HG02884 (cell line): ENCODE measurements around the gene SMARCD2.
"Not testable (repeated sequence)": the region's sequence is repeated elsewhere in the genome, so short reads cannot be mapped to it uniquely, and the experiment has no call there.

Experiments
- ATAC-seq: cut with Tn5 transposase; IDR thresholded peaks from one replicate; pipeline ENCODE4 v1.9.1; 2021; ENCODE audit warnings: mild to moderate bottlenecking, moderate library complexity; ENCODE audit not compliant: unreplicated experiment

The SMARCD2 gene

DNA sequence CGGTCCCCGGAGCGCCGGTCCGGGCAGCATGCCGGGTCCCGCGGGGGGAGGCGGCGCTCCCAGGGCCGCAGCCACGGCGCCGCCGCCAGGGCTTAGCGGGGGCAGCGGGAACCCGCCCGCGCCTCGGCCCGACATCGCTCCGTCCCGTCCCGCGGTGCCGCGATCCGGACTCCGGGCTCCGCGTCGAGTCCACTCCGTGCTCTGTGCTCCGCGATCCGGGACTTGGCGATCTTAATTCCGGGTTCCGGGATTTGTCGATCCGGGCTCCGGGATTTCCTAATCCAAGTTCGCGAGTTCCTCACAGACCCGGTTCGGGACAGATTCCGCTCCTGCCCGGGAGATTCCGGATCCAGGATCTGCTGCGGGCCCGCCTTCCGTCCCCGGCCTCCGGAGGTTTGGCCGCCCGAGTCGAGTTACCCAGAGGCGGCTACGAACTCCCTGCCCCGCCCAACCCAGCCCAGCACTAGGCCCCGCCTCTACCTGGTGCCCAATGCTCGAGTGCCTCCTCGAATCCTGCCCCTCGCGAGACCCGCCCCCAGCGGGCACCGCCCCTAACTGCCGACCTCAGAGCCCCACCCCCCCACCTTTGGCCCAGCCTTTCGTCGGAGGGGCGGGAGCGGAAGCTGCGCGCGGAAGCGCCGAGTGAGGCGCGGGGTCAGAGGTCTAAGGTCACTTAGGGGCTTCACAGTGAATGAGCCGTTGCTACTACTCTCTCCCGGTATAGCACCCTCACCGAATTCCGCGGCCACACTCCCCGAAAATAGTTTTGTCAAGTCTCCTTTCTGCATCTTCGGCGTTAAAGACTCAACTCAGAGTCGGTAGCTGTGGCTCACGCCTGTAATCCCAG lies at the start of gene SMARCD2:
Gene SMARCD2 (minus strand): TSS at position 146 of the 847 bp plus-strand sequence. CDS start 11 bp downstream, at position 135.
- ATAC-seq, result peak; percentile 72

DNA sequence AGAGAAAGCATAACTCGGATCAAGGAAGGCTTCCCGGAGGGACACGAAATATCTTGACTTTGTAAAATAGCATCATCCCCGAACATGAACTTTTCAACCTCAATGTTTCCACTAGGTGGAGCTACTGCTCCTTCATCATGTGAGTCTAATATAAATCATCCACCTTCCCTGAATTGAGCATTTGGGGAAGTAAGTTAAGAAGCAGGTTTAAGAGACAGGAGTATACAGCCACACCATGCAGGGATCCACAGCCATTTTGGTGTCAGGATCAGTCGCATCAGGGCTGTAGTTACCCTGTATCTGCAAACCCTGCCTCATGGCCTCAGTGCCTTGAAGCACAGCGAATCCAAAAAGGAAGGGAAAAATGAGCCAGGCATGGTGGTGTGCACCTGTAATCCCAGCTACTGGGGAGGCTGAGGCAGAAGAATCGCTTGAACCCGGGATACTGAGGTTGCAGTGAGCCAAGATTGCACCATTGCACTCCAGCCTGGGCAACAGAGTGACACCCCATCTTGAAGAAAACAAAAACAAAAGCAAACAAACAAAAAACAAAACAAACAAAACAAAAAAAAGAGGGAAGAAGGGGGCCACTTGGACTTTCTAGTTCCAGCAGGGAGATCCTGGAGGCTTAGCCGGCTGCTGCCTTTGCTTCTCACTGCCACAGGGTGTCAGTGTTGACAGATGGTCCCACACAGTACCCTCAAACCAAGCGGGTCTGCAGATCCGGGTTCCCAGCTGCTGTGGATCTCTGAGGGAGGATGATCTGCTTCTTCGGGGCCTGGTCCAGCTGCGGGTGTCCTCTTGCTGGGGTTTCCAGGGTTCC lies 46.8 kb upstream of the SMARCD2 start:
- not testable (repeated sequence) for ATAC-seq

DNA sequence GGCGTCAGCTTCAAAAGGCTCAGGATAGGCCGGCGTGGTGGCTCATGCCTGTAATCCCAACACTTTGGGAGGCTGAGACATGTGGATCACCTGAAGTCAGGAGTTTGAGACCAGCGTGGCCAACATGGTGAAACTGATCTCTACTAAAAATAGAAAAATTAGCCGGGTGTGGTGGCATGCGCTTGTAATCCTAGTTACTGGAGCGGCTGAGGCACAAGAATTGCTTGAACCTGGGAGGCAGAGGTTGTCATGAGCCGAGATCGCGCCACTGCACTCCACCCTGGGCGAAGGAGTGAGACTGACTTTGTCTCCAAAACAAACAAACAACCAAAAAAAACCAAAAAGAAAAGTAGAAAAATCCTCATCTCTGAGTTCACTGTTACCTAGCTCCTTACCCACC lies 42.6 kb upstream of the SMARCD2 start:
- not testable (repeated sequence) for ATAC-seq

DNA sequence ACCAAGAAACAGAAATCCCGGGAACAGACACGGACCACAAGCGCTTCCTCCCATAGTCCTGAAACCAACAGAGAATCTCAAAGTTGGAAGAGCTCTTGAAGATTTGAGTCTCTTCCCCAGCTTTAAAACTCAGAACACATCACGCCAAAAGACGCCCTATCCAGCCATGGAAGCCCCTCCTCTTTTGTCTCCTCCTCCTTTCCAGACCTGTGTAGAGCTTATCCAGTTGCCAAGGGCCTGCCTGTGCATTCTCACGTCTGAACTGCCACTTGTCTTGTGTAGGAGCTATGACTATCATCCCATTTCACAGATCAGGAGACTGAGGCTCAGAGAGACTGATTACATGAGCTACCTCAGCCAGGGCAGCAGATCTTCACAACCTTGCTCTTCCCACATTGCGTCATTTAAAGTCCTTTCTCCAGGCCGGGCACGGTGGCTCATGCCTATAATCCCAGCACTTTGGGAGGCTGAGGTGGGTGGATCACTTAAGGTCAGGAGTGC lies 40.2 kb upstream of the SMARCD2 start:
- not testable (repeated sequence) for ATAC-seq

DNA sequence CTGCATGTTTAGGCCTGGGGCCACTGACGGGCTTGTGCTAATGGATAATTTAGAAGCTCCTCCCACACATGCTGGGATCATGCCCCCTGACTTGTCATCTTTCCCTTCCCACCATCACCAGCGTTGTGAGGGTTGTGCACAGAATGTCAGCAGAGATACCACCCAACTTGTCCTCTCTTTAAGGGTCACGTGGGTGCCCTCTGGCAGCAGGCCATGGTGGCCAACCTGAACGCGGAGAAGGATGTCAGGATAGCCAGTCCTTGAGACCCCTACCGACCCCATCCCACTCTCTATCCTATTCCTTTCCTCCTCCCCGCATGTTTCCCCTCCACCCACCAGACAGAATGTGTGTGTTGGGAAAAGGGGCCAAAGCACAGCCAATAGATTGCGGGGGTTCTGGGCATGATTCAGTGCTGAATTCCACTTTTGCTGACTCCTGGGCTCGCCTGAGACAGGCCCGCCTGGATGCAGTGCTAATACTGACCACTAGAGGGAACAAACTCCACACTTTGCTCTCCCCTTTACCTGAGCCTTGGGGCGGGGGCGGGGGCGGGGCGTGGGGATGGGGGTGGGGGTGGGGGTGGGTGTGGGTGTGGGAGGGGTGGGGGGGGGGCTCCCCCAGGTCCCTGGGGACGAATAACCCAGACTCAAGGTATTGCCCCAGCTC lies 39.6 kb upstream of the SMARCD2 start, which contains the start of gene GH2:
Gene GH2 (minus strand): TSS at position 10 of the 667 bp plus-strand sequence. CDS start 143 bp downstream, outside the sequence.
- ATAC-seq, result no peak

DNA sequence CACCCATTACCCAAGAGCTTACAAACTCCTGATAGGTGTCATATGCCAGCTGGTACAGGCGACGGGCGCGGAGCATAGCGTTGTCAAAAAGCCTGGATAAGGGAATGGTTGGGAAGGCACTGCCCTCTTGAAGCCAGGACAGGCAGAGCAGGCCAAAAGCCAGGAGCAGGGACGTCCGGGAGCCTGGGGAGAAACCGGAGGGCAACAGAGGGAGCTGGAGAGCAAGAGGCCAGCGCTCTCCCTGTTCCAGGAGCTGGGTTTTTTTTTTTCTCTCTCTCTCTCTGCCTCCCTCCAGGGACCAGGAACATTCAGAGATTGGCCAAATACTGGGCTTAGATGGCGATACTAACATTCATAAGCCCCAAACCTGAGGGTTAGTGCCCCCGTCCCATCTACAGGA lies 38.9 kb upstream of the SMARCD2 start:
- not testable (repeated sequence) for ATAC-seq

DNA sequence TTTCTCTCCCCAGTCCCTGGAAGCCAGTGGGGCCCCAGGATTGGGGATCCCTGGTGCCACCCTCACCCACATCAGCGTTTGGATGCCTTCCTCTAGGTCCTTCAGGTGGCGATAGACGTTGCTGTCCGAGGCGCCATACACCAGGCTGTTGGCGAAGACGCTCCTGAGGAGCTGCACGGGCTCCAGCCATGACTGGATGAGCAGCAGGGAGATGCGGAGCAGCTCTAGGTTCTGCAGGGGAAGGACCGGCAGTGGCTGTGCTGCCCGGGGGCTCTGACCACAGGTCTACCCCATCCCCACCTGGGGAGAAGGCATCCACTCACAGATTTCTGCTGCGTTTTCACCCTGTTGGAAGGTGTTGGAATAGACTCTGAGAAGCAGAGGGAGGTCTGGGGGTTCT lies 38.2 kb upstream of the SMARCD2 start:
- no peak for ATAC-seq

DNA sequence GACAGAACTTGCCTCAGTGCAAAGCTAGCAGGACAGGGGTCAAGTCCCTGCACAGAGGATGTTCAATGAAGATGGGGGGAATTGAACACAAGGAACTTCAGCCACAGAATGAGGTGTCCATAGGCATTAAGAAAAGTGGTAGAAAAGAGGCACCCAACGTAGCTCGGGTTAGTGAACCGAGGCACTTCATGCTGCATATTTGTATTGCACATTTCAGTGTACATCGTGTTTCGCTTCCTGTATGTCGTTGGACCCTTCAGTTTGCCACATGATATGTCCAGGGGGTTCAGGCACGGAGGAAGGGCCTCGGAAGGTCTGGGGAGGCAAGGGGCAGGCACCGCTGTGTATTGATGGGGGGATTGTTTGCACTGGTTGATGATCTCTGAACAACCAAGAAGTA lies 35.9 kb upstream of the SMARCD2 start:
- not testable (repeated sequence) for ATAC-seq

DNA sequence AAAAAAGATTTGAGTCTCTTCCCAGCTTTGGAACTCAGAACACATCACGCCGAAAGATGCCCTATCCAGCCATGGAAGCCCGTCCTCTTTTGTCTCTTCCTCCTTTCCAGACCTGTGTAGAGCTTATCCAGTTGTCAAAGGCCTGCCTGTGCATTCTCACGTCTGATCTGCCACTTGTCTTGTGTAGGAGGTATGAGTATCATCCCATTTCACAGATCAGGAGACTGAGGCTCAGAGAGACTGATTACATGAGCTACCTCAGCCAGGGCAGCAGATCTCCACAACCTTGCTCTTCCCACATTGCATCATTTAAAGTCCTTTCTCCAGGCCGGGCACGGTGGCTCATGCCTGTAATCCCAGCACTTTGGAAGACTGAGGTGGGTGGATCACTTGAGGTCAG lies 32.2 kb upstream of the SMARCD2 start:
- ATAC-seq, result not testable (repeated sequence)

DNA sequence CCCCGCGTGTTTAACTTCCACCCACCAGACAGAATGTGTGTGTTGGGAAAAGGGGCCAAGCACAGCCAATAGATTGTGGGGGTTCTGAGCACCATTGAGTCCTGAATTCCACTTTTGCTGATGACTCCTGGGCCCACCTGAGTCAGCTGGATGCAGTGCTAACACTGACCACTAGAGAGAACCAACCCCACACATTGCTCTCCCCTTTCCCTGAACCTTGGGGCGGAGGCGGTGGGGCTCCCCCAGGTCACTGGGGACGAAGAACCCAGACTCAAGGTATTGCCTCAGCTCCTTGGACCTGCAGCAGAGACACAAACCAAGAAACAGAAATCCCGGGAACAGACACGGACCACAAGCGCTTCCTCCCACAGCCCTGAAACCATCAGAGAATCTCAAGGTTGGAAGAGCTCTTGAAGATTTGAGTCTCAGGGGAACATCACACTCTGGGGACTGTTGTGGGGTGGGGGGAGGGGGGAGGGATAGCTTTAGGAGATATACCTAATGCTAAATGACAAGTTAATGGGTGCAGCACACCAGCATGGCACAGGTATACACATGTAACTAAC lies 31.7 kb upstream of the SMARCD2 start:
- not testable (repeated sequence) for ATAC-seq

DNA sequence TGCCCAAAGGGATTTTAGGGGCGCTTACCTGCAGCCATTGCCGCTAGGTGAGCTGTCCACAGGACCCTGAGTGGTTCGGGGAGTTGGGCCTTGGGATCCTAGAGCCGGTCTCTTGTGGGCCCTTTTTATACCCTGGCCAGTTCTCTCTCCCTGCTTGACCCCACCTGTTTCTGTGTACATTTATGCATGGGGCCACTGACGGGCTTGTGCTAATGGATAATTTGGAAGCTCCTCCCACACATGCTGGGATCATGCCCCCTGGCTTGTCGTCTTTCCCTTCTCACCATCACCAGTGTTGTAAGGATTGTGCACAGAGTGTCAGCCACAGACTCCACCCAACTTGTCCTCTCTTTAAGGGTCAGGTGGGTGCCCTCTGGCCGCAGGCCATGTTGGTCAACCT lies 31.1 kb upstream of the SMARCD2 start, which contains the start of gene CSH2:
Gene CSH2 (minus strand): TSS at position 101 of the 400 bp plus-strand sequence. CDS start 63 bp downstream, at position 38.
- ATAC-seq, result not testable (repeated sequence)

DNA sequence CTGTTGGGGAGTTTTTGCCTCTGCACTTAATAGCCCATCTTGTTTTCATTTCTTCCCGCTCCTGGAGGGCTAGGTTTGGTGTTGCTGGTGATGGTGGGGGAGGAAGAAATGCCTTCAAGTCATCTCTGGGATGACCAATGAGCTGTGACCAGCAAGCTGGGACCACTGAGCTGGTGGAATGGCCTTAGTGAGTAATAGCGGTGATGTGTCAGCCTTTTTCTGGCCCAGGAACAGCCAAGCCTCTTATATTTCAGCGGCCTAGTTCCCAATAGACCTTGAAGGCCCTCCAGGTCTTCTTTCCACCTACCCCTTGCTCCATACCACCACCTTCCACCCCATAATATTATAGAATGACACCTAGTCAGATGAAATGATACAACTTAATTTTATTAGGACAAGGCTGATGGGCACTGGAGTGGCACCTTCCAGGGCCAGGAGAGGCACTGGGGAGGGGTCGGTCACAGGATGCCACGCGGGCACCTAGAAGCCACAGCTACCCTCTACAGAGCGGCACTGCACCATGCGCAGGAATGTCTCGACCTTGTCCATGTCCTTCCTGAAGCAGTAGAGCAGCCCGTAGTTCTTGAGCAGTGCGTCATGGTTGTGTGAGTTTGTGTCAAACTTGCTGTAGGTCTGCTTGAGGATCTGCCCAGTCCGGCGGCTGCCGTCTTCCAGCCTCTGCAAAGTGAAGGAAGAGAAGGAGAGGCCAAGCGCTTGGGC lies 29.3 kb upstream of the SMARCD2 start:
- ATAC-seq, result not testable (repeated sequence)

DNA sequence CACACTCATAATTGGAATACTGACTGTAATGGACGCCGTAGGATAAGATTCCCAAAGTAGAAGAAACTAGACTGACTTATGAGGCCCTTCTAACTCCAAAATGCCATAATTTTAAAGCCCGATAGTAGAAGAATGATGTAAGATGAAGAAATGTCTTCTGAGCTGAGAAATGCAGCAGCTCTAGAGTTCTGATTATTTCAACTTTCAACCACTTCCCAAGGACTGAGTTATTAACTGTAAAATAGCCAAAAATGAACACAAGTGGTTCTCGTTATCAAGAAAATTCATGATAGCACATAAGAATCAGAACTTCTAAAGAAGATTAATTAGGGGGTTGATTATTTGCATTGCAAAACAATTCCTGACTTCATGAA lies 27.8 kb upstream of the SMARCD2 start:
- ATAC-seq, result not testable (repeated sequence)

DNA sequence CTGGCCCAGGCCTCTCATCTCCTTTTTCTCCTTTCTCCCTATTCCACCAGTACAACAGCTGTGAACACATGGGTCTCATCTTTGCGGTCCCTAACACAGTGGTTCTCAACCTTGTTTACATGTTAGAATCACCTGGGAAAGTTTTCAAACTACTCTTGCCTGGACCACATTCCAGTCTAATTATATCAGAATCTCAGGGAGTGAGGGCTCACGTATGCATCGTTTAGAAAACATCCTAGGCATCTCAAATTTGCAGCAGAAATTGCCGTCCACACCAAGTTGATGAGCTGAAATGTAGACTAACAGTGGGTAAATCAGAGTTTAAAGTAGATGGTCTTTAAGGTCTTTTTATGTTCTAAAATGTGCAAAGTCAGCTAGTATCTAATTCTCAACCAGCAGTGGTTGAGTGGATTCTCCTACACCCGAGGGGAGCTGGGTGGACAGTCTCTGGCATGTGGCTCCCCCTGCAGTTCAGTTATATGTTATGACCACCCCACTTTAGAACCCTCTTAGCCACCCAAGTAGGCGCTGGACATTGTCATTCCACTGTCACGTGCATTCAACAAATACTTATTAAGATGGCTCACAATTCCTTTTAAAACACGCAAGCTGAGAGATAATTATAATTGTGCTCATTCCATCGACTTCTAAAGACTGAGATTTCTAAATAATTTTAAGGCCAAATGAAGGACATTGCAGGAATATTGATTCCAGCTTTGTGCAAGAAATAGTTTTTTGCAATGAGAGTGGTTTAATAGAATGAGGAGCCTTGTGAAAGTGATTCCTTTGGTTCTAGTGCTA lies 27.2 kb upstream of the SMARCD2 start:
- not testable (repeated sequence) for ATAC-seq

DNA sequence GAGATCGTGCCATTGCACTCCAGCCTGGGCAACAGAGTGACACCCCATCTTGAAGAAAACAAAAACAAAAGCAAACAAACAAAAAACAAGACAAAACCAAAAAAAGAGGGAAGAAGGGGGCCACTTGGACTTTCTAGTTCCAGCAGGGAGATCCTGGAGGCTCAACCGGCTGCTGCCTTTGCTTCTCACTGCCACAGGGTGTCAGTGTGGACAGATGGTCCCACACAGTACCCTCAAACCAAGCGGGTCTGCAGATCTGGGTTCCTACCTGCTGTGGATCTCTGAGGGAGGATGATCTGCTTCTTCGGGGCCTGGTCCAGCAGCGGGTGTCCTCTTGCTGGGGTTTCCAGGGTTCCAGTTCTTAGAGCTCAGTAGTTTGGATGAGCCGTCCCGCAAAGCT lies 24.1 kb upstream of the SMARCD2 start:
- ATAC-seq, result not testable (repeated sequence)

DNA sequence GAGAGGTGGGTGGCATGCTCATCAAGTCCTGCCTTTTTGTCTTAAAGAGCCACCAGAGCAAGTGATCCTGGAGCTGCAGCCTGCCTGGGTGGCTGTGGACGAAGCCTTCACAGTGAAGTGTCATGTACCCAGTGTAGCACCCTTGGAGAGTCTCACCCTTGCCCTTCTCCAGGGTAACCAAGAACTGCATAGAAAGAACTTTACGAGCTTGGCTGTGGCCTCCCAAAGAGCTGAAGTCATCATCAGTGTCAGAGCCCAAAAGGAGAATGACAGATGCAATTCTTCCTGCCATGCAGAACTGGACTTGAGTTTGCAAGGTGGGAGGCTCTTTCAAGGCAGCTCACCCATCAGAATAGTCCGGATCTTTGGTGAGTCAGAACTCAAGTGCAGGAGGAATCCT lies 16.8 kb upstream of the SMARCD2 start:
- ATAC-seq, result no peak

DNA sequence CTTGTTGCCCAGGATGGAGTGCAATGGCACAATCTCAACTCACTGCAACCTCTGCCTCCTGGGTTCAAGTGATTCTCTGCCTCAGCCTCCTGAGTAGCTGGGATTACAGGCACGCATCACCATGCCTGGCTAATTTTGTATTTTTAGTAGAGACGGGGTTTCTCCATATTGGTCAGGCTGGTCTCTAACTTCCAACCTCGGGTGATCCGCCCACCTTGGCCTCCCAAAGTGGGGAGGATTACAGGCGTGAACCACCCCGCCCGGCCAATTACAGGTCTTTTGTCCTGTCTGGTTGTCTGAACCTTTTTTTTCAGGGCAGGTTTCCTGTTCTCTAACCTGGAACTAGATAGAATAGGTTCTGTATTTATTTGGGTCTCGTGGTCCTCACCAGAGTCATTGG lies 13.9 kb upstream of the SMARCD2 start:
- not testable (repeated sequence) for ATAC-seq

DNA sequence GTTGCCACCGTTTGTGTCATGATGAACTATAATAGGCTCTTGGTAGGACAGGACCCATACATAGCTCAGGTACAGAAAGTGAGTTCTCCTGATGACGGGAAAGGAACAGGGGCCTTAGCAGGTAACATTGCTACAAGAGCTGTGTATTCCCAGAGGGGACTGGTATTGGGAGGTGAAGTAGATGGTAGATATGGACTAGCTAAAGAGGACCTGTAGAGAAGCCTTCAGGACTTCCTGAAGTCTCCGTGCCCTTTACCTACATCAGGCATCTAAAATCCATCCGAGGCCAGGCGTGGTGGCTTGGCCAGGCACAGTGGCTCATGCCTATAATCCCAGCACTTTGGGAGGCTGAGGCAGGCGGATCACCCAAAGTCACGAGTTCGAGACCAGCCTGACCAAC lies 12.7 kb upstream of the SMARCD2 start:
- no peak for ATAC-seq

DNA sequence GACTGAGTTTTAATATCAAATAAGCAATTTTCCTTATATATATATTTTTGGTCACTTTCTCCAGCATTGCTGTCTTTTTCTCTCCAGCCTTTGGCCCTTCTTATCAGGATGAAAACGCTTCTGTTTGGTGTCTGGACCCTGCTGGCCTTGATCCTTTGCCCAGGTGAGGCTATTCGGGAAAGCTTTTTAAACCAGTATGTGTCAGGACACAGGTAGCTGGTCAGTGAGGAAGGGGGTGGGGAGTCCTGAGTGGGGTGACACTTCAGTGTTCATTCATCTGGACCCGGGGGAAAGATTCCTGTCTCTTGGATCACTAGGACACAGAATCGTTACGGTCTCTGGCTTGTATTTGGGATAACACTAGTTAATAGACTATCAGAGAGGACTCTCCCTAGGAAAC lies 12.2 kb upstream of the SMARCD2 start:
- no peak for ATAC-seq
